IMR-90 (cell line): ENCODE data around the gene ZC3H15. TPM values are rescaled to one million over a fixed set of nuclear protein-coding genes. Genes with fewer than 3 reads are reported as not detected.

Experiments used
- ATAC-seq: fragments of 200-7000 bp; cut with Tn5 transposase; 2 replicates; pipeline ENCODE4 v1.9.1; 2020; ENCODE audit warnings: low read depth, mild to moderate bottlenecking, moderate library complexity
- BruUV-seq: library from RNA; stranded (reverse); fragments of 400-500 nt; replicated peaks from 2 replicates; lab custom pipeline; 2021; lab: Mats Ljungman, UMichigan
- CTCF ChIA-PET: fragments of 300-600 bp; formaldehyde crosslinking; extraction: SDS; loops from one replicate; lab custom pipeline; 2021; ENCODE audit warnings: antibody characterized with exemption; lab: Yijun Ruan, JAX
- POLR2A ChIA-PET: fragments of 300-600 bp; sonication (Branson Sonifier 250); formaldehyde crosslinking; loops from one replicate; lab custom pipeline; 2022; ENCODE audit warnings: antibody characterized with exemption; ENCODE audit not compliant: unreplicated experiment; lab: Charles Lee
- DNase-seq: peaks from one replicate; pipeline ENCODE4 v3.0.0; 2013
- H2AFZ ChIP-seq: replicated peaks from 2 replicates; pipeline ENCODE3; 2013; ENCODE audit warnings: low read length, mild to moderate bottlenecking; ENCODE audit not compliant: poor library complexity
- H2AK5ac ChIP-seq: 2 replicates; pipeline ENCODE4 v1.6.1; 2013; ENCODE audit warnings: low read depth, low read length, inconsistent platforms
- H2AK9ac ChIP-seq: replicated peaks from 2 replicates; pipeline ENCODE3; 2013; ENCODE audit warnings: mild to moderate bottlenecking, low read depth, low read length, moderate library complexity; ENCODE audit not compliant: poor library complexity
- H2BK120ac ChIP-seq: 2 replicates; pipeline ENCODE4 v1.6.1; 2013; ENCODE audit warnings: low read depth, low read length, inconsistent platforms
- H2BK15ac ChIP-seq: 3 replicates; pipeline ENCODE4 v1.6.1; 2013; ENCODE audit warnings: low read depth, low read length, inconsistent platforms
- H2BK20ac ChIP-seq: 2 replicates; pipeline ENCODE4 v1.6.1; 2013; ENCODE audit warnings: low read depth, mild to moderate bottlenecking, inconsistent platforms, low read length, moderate library complexity
- H2BK5ac ChIP-seq: 2 replicates; pipeline ENCODE4 v1.6.1; 2013; ENCODE audit warnings: mild to moderate bottlenecking, low read depth, low read length, inconsistent platforms; ENCODE audit not compliant: poor library complexity, severe bottlenecking
- H3K14ac ChIP-seq: replicated peaks from 2 replicates; pipeline ENCODE4 v1.6.1; 2013; ENCODE audit warnings: low read depth, low read length, inconsistent platforms
- H3K18ac ChIP-seq: 2 replicates; pipeline ENCODE4 v1.6.1; 2013; ENCODE audit warnings: low read depth, low read length, control low read depth
- H3K23ac ChIP-seq: 2 replicates; pipeline ENCODE4 v1.6.1; 2013; ENCODE audit warnings: low read depth, low read length, inconsistent platforms
- H3K27ac ChIP-seq: 2 replicates; pipeline ENCODE4 v1.5.1; 2013; ENCODE audit warnings: mild to moderate bottlenecking, control low read depth, low read length; ENCODE audit not compliant: insufficient read depth
- H3K27me3 ChIP-seq: 2 replicates; pipeline ENCODE4 v1.6.1; 2013; ENCODE audit warnings: low read length; ENCODE audit not compliant: control insufficient read depth, insufficient read depth
- H3K36me3 ChIP-seq: 2 replicates; pipeline ENCODE4 v1.6.1; 2013; ENCODE audit warnings: low read length, mixed read lengths; ENCODE audit not compliant: control insufficient read depth, insufficient read depth
- H3K4ac ChIP-seq: 2 replicates; pipeline ENCODE4 v1.6.1; 2013; ENCODE audit warnings: low read depth, low read length, inconsistent platforms
- H3K4me1 ChIP-seq: 2 replicates; pipeline ENCODE4 v1.6.1; 2013; ENCODE audit warnings: low read length, mixed read lengths; ENCODE audit not compliant: control insufficient read depth, insufficient read depth
- H3K4me2 ChIP-seq: 2 replicates; pipeline ENCODE4 v1.6.1; 2013; ENCODE audit warnings: low read depth, mild to moderate bottlenecking, control low read depth, low read length, moderate library complexity
- H3K4me3 ChIP-seq: 2 replicates; pipeline ENCODE4 v1.5.1; 2013; ENCODE audit warnings: low read depth, mild to moderate bottlenecking, control low read depth, low read length, moderate library complexity; ENCODE audit not compliant: insufficient read depth
- H3K56ac ChIP-seq: 2 replicates; pipeline ENCODE4 v1.6.1; 2013; ENCODE audit warnings: low read length, inconsistent platforms; ENCODE audit not compliant: insufficient read depth; ENCODE audit errors: extremely low read depth
- H3K79me1 ChIP-seq, 2 experiments: 2 replicates each; pipeline ENCODE4 v1.6.1; 2013; ENCODE audit warnings: low read length in 2 of 2, inconsistent platforms in 1 of 2, low read depth in 1 of 2
- H3K9ac ChIP-seq: 2 replicates; pipeline ENCODE4 v1.6.1; 2013; ENCODE audit warnings: low read depth, low read length, control low read depth
- H3K9me1 ChIP-seq: 2 replicates; pipeline ENCODE4 v1.6.1; 2013; ENCODE audit warnings: low read length, inconsistent platforms; ENCODE audit not compliant: insufficient read depth
- H3K9me3 ChIP-seq: 2 replicates; pipeline ENCODE4 v1.6.1; 2013; ENCODE audit warnings: low read length; ENCODE audit not compliant: control insufficient read depth, insufficient read depth
- H4K20me1 ChIP-seq: 2 replicates; pipeline ENCODE4 v1.6.1; 2013; ENCODE audit warnings: low read length, inconsistent platforms; ENCODE audit not compliant: insufficient read depth
- H4K5ac ChIP-seq: 2 replicates; pipeline ENCODE4 v1.6.1; 2013; ENCODE audit warnings: mild to moderate bottlenecking, low read depth, low read length, control low read depth
- H4K8ac ChIP-seq, 2 experiments: 2 replicates each; pipeline ENCODE4 v1.6.1; 2013; ENCODE audit warnings: low read depth in 2 of 2, low read length in 2 of 2, control low read depth in 1 of 2, inconsistent platforms in 1 of 2
- H4K91ac ChIP-seq: 2 replicates; pipeline ENCODE4 v1.6.1; 2013; ENCODE audit warnings: low read depth, low read length, inconsistent platforms; ENCODE audit not compliant: insufficient read depth
- BHLHE40 ChIP-seq: fragments of 150-350 bp; IDR thresholded peaks from 2 replicates; pipeline ENCODE4 v1.6.1; 2016; ENCODE audit warnings: mild to moderate bottlenecking, low read depth, low read length
- POLR2A ChIP-seq: IDR thresholded peaks from 2 replicates; pipeline ENCODE4 v1.6.1; 2012; ENCODE audit warnings: mild to moderate bottlenecking, low read depth, low read length
- WGBS, 2 experiments: methylation state at CpG; one replicate each; pipeline versions ENCODE4 v1.1.5 to v1.1.7; 2013; ENCODE audit warnings: missing lambda C conversion rate in 2 of 2; ENCODE audit not compliant: insufficient read length in 1 of 2; ENCODE audit errors: extremely low coverage in 2 of 2; 5-methylcytosine and 5-hydroxymethylcytosine counted together
- dilution Hi-C: fragments of 300-500 bp; cut with HindIII; formaldehyde crosslinking; loops from one replicate; pipeline ENCODE4 v1.14.3; 2018; ENCODE audit warnings: low sequenced_read_pairs; ENCODE audit not compliant: unreplicated experiment
- in situ Hi-C: fragments of 300-500 bp; cut with MboI; formaldehyde crosslinking; loops from 3 replicates; pipeline ENCODE4 v1.14.3; 2019; ENCODE audit warnings: low sequenced_read_pairs, inconsistent platforms, mixed read lengths
- intact Hi-C: fragments of 100-400 bp; cut with micrococcal nuclease; formaldehyde crosslinking; loops from 2 replicates; pipeline ENCODE4 v1.10.0; 2022
- polyA plus RNA-seq, 3 experiments: library from polyadenylated mRNA; depleted of rRNA; stranded (reverse); fragments of >200 nt; gene quantifications; 2 replicates each; pipeline ENCODE4 v1.2.3, GENCODE V29; 2012; ENCODE audit warnings: low replicate concordance in 1 of 3
- total RNA-seq: library from RNA; depleted of rRNA; stranded (reverse); fragments of >200 nt; gene quantifications from 2 replicates; pipeline ENCODE4 v1.2.3, GENCODE V29; 2012
- TF ChIP-seq, protein P1 (sequence below): fragments of 150-350 bp; IDR thresholded peaks from 2 replicates; pipeline ENCODE4 v1.6.1; 2017; ENCODE audit warnings: mild to moderate bottlenecking, antibody characterized with exemption, low read length, low read depth

The ZC3H15 gene
- total and polyA plus RNA-seq, 2 of the 4 experiments (the other 2 are of a cell fraction) = 22.9 to 47.4 TPM

DNA sequence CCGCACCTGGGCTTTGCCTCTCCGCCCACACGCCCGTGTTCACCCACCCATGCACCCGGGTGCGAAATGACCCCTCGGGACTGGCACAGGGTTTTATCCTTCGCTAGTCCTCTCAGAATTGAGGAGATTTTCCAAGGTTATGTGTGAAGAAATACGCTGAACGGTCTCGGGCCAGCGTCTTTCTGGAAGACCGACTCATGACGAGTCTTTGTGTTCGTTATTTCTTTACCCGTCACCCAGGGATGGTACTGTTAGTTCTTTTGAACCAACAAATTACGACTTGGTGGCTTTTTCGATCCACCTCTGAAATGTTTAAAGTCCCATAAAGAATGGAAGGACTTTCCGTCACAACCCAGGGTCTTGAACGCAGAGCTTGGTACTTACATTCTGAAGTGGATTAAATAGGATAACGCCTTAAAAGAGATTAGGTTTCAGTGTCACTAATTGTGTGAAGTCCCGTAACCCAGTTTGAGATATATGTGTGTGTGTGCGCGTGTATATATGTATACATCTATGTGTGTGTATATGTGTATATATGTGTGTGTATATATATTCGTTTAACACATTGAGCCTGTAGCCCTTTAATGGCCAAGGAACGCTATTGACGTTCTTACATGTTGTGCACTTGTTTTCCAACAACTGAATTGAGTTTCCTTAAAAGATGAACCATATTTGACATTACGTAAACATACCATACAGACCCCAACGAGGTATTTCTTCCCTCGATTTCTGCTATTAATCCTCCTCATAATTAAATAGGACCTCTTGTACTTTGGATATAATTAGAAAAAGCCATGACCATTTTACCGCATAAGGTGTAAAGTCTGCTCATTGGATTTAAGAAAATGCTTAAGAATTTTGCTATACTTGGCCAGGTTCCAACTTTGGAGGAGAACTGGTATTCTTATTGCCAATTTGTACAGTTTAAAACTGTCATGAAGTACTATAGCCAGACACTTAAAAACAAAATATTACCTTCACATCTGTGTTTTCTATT is 889 bp downstream of the ZC3H15 start:
- intact Hi-C loops = loop anchor here (5.0 kb wide), 1 partner anchor 355 kb away; no protein-coding TSS in a partner anchor
- in situ Hi-C loops = no loop called here
- Histone ChIP-seq H2BK5ac (peak overlapping the region; percentile 72), H3K56ac (peak overlapping the region; percentile 76), H3K4me3 (peak overlapping the region; percentile 71), H3K9ac (peak overlapping the region; percentile 81), H3K23ac (peak overlapping the region; percentile 87), H2BK15ac (no peak overlapping the region), H3K9me1 (peaks cover 9% of the 10 kb centered on the region; the same call in 1 of the 2 replicates), H4K5ac (peak overlapping the region; percentile 27), H3K14ac (peak overlapping the region; percentile 78), H3K4ac (peak overlapping the region; percentile 47), H3K27me3 (no peaks in the 10 kb centered on the region), H4K91ac (peak overlapping the region; percentile 35), H2AK9ac (peak overlapping the region; percentile 92), H3K4me2 (peak overlapping the region; percentile 93), H3K27ac (peak overlapping the region; percentile 79), H2BK120ac (no peak overlapping the region), H3K79me1 (peaks cover 0 to 27% of the 10 kb centered on the region in 2 experiments; a peak in 2 of 4 replicates), H2AFZ (peak overlapping the region; percentile 96), H4K20me1 (peaks cover 46% of the 10 kb centered on the region), H2BK20ac (no peak overlapping the region), H3K18ac (no peak overlapping the region), H3K4me1 (peaks cover 2% of the 10 kb centered on the region; the same call in 1 of the 2 replicates), H3K9me3 (no peaks in the 10 kb centered on the region), H3K36me3 (no peaks in the 10 kb centered on the region), H2AK5ac (peak overlapping the region; percentile 39; the same call in 1 of the 2 replicates), H4K8ac (peak overlapping the region; percentile 27 to 84)
- 0% methylated on average over 3 of the region's 31 CpGs; no CpG with 5 or more reads in 1 of the 2 experiments for WGBS, 2 experiments
- BruUV-seq = TSS peak; percentile 53
- ATAC-seq (no peak), DNase-seq (peak; percentile 17)
- CTCF ChIA-PET = interaction anchor here (1.0 kb wide), 1 partner anchor 31 kb away, joined by 3 read pairs; no protein-coding TSS in a partner anchor
- TF ChIP-seq, protein P1, sequence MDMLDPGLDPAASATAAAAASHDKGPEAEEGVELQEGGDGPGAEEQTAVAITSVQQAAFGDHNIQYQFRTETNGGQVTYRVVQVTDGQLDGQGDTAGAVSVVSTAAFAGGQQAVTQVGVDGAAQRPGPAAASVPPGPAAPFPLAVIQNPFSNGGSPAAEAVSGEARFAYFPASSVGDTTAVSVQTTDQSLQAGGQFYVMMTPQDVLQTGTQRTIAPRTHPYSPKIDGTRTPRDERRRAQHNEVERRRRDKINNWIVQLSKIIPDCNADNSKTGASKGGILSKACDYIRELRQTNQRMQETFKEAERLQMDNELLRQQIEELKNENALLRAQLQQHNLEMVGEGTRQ = no peak
- TF ChIP-seq POLR2A (peak; percentile 78), BHLHE40 (peak; percentile 59; the same call in 1 of the 2 replicates)
- dilution Hi-C loops = no loop called here
- POLR2A ChIA-PET = interaction anchor here (0.5 kb wide), 1 partner anchor 164 kb away, joined by 3 read pairs; no protein-coding TSS in a partner anchor
